Coronary artery (tissue), 2 donors: ENCODE measurements around the gene NR5A1.

Experiments used
- DNase-seq: peaks from one replicate; pipeline ENCODE4 v3.0.0-alpha.2; 2017; ENCODE audit warnings: low spot score
- H3K27ac ChIP-seq, 2 donors: fragments of 200-600 bp; sonication (generic); one replicate each; pipeline ENCODE4 v1.5.1; 2016 to 2019
- H3K4me3 ChIP-seq: fragments of 200-600 bp; sonication (generic); 2 replicates; pipeline ENCODE4 v1.5.1; 2016; ENCODE audit warnings: mild to moderate bottlenecking, moderate library complexity
- CTCF ChIP-seq: fragments of 200-600 bp; sonication (generic); IDR thresholded peaks from one replicate; pipeline ENCODE4 v1.5.1; 2019; ENCODE audit warnings: antibody characterized with exemption

Gene NR5A1

GRCh38 chr9:124506931-124507879, at the start of gene NR5A1:
Gene NR5A1 (minus strand): TSS chr9:124507399. CDS start chr9:124503395, 4,004 bp downstream.
- TF ChIP-seq CTCF = no peak
- DNase-seq = no peak
- Histone ChIP-seq H3K27ac (no peak within 1 kb of the TSS), H3K4me3 (no peak within 1 kb of the TSS)

- no peak for TF ChIP-seq CTCF
- H3K27ac ChIP-seq = no peak overlapping the region
- no peak for DNase-seq
- H3K4me3 ChIP-seq = no peak overlapping the region
Measured at GRCh38 chr9:124555043-124555442, 47.8 kb upstream of the NR5A1 start.

- Histone ChIP-seq H3K4me3 (no peak overlapping the region), H3K27ac (no peak overlapping the region)
- DNase-seq = no peak
- TF ChIP-seq CTCF = no peak
Measured at GRCh38 chr9:124553738-124554137, 46.5 kb upstream of the NR5A1 start.

GRCh38 chr9:124552273-124552605, 45.0 kb upstream of the NR5A1 start:
- no peak for DNase-seq
- H3K27ac ChIP-seq = no peak overlapping the region
- no peak overlapping the region for H3K4me3 ChIP-seq
- TF ChIP-seq CTCF = no peak

GRCh38 chr9:124551472-124552272, 44.5 kb upstream of the NR5A1 start:
- no peak for DNase-seq
- Histone ChIP-seq H3K27ac (no peak overlapping the region), H3K4me3 (no peak overlapping the region)
- no peak for TF ChIP-seq CTCF

GRCh38 chr9:124550072-124550471, 42.9 kb upstream of the NR5A1 start:
- no peak for DNase-seq
- Histone ChIP-seq H3K4me3 (no peak overlapping the region), H3K27ac (no peak overlapping the region)
- TF ChIP-seq CTCF = no peak
